Neural progenitor cell (in vitro differentiated cells): ENCODE results near the gene ALDH3A1. TPM values are rescaled to one million over a fixed set of nuclear protein-coding genes. Genes with fewer than 3 reads are reported as not detected.

Experiments
- DNase-seq: peaks from one replicate; pipeline ENCODE4 v3.0.0-alpha.2; 2016; ENCODE audit warnings: low spot score
- H2AFZ ChIP-seq: fragments of 200-600 bp; sonication (generic); replicated peaks from 2 replicates; pipeline ENCODE4 v1.6.1; 2016; ENCODE audit warnings: antibody characterized with exemption
- H3F3A ChIP-seq: fragments of 200-600 bp; sonication (generic); 2 replicates; pipeline ENCODE4 v1.6.1; 2016; ENCODE audit warnings: antibody characterized with exemption, low read depth
- H3K27ac ChIP-seq: fragments of 200-600 bp; sonication (generic); 2 replicates; pipeline ENCODE4 v1.5.1; 2016; ENCODE audit warnings: mild to moderate bottlenecking
- H3K27me3 ChIP-seq: fragments of 200-600 bp; sonication (generic); 2 replicates; pipeline ENCODE4 v1.6.1; 2016; ENCODE audit warnings: mild to moderate bottlenecking, moderate library complexity
- H3K36me3 ChIP-seq: fragments of 200-600 bp; sonication (generic); 2 replicates; pipeline ENCODE4 v1.5.1; 2016
- H3K4me1 ChIP-seq: fragments of 200-600 bp; sonication (generic); 2 replicates; pipeline ENCODE4 v1.6.1; 2016; ENCODE audit warnings: mixed run types
- H3K4me2 ChIP-seq: fragments of 200-600 bp; sonication (generic); 2 replicates; pipeline ENCODE4 v1.6.1; 2016
- H3K4me3 ChIP-seq: fragments of 200-600 bp; sonication (generic); 2 replicates; pipeline ENCODE4 v1.5.1; 2016
- H3K79me2 ChIP-seq: fragments of 200-600 bp; sonication (generic); 2 replicates; pipeline ENCODE4 v1.6.1; 2016; ENCODE audit warnings: low read depth
- H3K9ac ChIP-seq: fragments of 200-600 bp; sonication (generic); 2 replicates; pipeline ENCODE4 v1.6.1; 2016
- H3K9me3 ChIP-seq: fragments of 200-600 bp; sonication (generic); 2 replicates; pipeline ENCODE4 v1.5.1; 2016; ENCODE audit warnings: low read depth
- H4K20me1 ChIP-seq: fragments of 200-600 bp; sonication (generic); 2 replicates; pipeline ENCODE4 v1.6.1; 2016; ENCODE audit warnings: low read depth
- H3K27ac Mint-ChIP-seq: 3 replicates; pipeline ENCODE4 v1.8.0; 2021; ENCODE audit warnings: mixed read lengths
- H3K27me3 Mint-ChIP-seq: 2 replicates; pipeline ENCODE4 v1.8.0; 2022; ENCODE audit warnings: low read depth, mild to moderate bottlenecking, inconsistent platforms, moderate library complexity, mixed read lengths; ENCODE audit not compliant: insufficient read depth
- H3K36me3 Mint-ChIP-seq: 3 replicates; pipeline ENCODE4 v1.8.0; 2021; ENCODE audit warnings: mixed read lengths
- H3K4me1 Mint-ChIP-seq: 3 replicates; pipeline ENCODE4 v1.8.0; 2021; ENCODE audit warnings: mixed read lengths
- H3K4me3 Mint-ChIP-seq: 3 replicates; pipeline ENCODE4 v1.8.0; 2021; ENCODE audit warnings: mild to moderate bottlenecking, moderate library complexity, mixed read lengths
- H3K9me3 Mint-ChIP-seq: 3 replicates; pipeline ENCODE4 v1.8.0; 2020; ENCODE audit warnings: mixed read lengths
- CTCF ChIP-seq: fragments of 200-600 bp; sonication (generic); IDR thresholded peaks from 2 replicates; pipeline ENCODE4 v1.5.1; 2017; ENCODE audit warnings: antibody characterized with exemption, mild to moderate bottlenecking
- EZH2 ChIP-seq: fragments of 200-600 bp; sonication (generic); IDR thresholded peaks from 2 replicates; pipeline ENCODE4 v1.6.1; 2017; ENCODE audit warnings: antibody characterized with exemption, mild to moderate bottlenecking, moderate library complexity
- EZH2phosphoT487 ChIP-seq: fragments of 200-600 bp; sonication (generic); IDR thresholded peaks from 2 replicates; pipeline ENCODE4 v1.6.1; 2017; ENCODE audit warnings: antibody characterized with exemption
- total RNA-seq: library from RNA; depleted of rRNA; stranded (reverse); fragments of >200 nt; gene quantifications from 2 replicates; pipeline ENCODE4 v1.2.3, GENCODE V29; 2015; ENCODE audit warnings: low replicate concordance

The ALDH3A1 gene
- total RNA-seq, 1 donor from 2014 or later = not detected

- no peak for TF ChIP-seq EZH2
- TF ChIP-seq CTCF = no peak
- TF ChIP-seq EZH2phosphoT487 = no peak
- no peak overlapping the region for H3K27ac ChIP-seq
- peaks cover 2% of the 10 kb centered on the region for H3K27me3 Mint-ChIP-seq
- H3K36me3 ChIP-seq = no peaks in the 10 kb centered on the region
- H3K9me3 Mint-ChIP-seq = peaks cover 6% of the 10 kb centered on the region
- H3K27ac Mint-ChIP-seq = no peak overlapping the region
- no peaks in the 10 kb centered on the region for H4K20me1 ChIP-seq
- H3F3A ChIP-seq = no peaks in the 10 kb centered on the region
- H3K9me3 ChIP-seq = no peaks in the 10 kb centered on the region
- H3K4me1 Mint-ChIP-seq = peaks cover 14% of the 10 kb centered on the region
- H3K4me3 ChIP-seq = no peak overlapping the region
- DNase-seq = no peak
- no peak overlapping the region for H3K9ac ChIP-seq
- H3K4me1 ChIP-seq = no peaks in the 10 kb centered on the region
- H3K4me2 ChIP-seq = no peak overlapping the region
- H3K27me3 ChIP-seq = no peaks in the 10 kb centered on the region
- H3K36me3 Mint-ChIP-seq = peaks cover 40% of the 10 kb centered on the region
- no peak overlapping the region for H2AFZ ChIP-seq
- H3K4me3 Mint-ChIP-seq = no peak overlapping the region
- no peaks in the 10 kb centered on the region for H3K79me2 ChIP-seq
Measured at GRCh38 chr17:19787733-19788357, 39.7 kb upstream of the ALDH3A1 start.

GRCh38 chr17:19785854-19786253, 37.8 kb upstream of the ALDH3A1 start:
- Mint-ChIP-seq H3K27ac (no peak overlapping the region), H3K27me3 (no peaks in the 10 kb centered on the region), H3K36me3 (peaks cover 37% of the 10 kb centered on the region), H3K4me1 (peaks cover 10% of the 10 kb centered on the region), H3K9me3 (no peaks in the 10 kb centered on the region), H3K4me3 (no peak overlapping the region)
- Histone ChIP-seq H3F3A (no peaks in the 10 kb centered on the region), H3K4me1 (no peaks in the 10 kb centered on the region), H3K9me3 (no peaks in the 10 kb centered on the region), H2AFZ (no peak overlapping the region), H4K20me1 (no peaks in the 10 kb centered on the region), H3K9ac (no peak overlapping the region), H3K27ac (no peak overlapping the region), H3K79me2 (no peaks in the 10 kb centered on the region), H3K36me3 (no peaks in the 10 kb centered on the region), H3K4me2 (no peak overlapping the region), H3K4me3 (no peak overlapping the region), H3K27me3 (no peaks in the 10 kb centered on the region)
- no peak for TF ChIP-seq EZH2phosphoT487
- TF ChIP-seq CTCF = peak; percentile 23
- no peak for DNase-seq

- H3K27ac ChIP-seq = no peak overlapping the region
- no peak overlapping the region for H3K9ac ChIP-seq
- H3F3A ChIP-seq = no peaks in the 10 kb centered on the region
- H3K4me1 ChIP-seq = no peaks in the 10 kb centered on the region
- Mint-ChIP-seq H3K4me1 (no peaks in the 10 kb centered on the region), H3K36me3 (peaks cover 16% of the 10 kb centered on the region), H3K4me3 (no peak overlapping the region), H3K27me3 (no peaks in the 10 kb centered on the region), H3K9me3 (no peaks in the 10 kb centered on the region), H3K27ac (no peak overlapping the region)
- no peaks in the 10 kb centered on the region for H3K79me2 ChIP-seq
- no peak for DNase-seq
- H4K20me1 ChIP-seq = no peaks in the 10 kb centered on the region
- H3K36me3 ChIP-seq = no peaks in the 10 kb centered on the region
- TF ChIP-seq EZH2 (no peak), EZH2phosphoT487 (no peak), CTCF (no peak)
- no peaks in the 10 kb centered on the region for H3K27me3 ChIP-seq
- H3K4me3 ChIP-seq = no peak overlapping the region
- H2AFZ ChIP-seq = no peak overlapping the region
- H3K9me3 ChIP-seq = no peaks in the 10 kb centered on the region
- no peak overlapping the region for H3K4me2 ChIP-seq
Measured at GRCh38 chr17:19781488-19782458, 33.7 kb upstream of the ALDH3A1 start.
